ENCODE results near the gene CTF1. TPM values are rescaled to one million over a fixed set of nuclear protein-coding genes. Genes with fewer than 3 reads are reported as not detected.
"Not testable (repeated sequence)": the region's sequence is repeated elsewhere in the genome, so short reads cannot be mapped to it uniquely, and the experiment has no call there.

The CTF1 gene
- polyA plus RNA-seq, 3 donors = 1.9 to 9.2 (median 5.8) TPM

DNA sequence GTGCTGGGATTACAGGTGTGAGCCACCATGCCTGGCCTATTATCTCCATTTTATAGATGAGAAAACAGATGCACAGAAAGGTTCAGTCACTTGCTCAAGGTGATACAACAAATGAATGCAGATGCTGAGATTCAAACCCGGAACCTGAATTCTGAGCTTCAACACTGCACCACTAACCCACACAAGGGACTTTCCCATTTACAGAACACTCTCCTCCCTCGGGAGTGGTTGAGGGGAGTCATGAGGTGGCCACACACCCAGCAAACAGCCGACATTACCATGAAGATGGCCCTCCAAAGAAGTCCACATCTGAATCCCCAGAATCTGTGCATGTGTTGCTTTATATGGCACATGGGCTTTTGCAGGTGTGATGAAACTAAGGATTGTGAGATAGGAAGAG is 11.7 kb upstream of the CTF1 start:
- WGBS, 3 donors = 86 to 91% (median 90%) methylated on average over 3 of the region's 3 CpGs
- H3K27ac ChIP-seq (ENCODE audit: low read depth, low read length) = no peak overlapping the region

DNA sequence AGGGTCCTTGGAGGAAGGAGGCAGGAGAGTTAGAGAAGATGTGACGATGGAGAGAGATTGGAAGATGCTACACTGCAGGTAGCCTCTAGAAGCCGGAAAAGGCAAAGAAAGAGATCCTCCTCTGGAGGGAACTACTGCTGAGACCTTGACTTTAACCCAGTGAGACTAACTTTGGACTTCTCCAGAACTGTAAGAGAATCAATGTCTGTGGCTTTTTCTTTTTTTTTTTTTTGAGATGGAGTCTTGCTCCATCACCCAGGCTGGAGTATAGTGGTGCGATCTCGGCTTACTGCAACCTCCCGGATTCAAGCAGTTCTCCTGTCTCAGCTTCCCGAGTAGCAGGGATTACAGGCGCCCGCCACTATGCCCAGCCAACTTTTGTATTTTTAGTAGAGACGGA is 11.2 kb upstream of the CTF1 start:
- H3K27ac ChIP-seq (ENCODE audit: low read depth, low read length) = no peak overlapping the region
- 90 to 95% (median 90%) methylated on average over 9 of the region's 9 CpGs for WGBS, 3 donors

DNA sequence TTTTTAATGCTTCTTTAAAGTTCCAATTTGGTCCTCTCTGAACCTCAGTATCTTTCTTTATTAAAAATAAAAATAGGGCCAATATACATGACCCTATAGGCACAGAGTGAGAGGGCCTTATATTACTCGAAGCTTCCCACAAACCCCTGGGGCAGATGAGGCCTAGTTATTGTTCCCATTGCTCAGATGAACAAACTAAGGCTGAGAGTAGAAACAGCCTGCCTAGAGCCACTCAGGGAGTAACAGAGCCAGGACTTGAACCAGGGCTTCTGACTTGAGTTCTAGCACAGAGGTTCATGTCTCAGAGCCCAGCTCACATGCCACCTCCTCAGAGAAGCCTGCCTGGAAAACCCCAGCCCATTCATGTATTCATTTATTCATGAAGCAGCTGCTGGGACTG is 10.3 kb upstream of the CTF1 start:
- 90 to 91% (median 90%) methylated on average over 1 of the region's 1 CpG for WGBS, 3 donors
- H3K27ac ChIP-seq (ENCODE audit: low read depth, low read length) = no peak overlapping the region

DNA sequence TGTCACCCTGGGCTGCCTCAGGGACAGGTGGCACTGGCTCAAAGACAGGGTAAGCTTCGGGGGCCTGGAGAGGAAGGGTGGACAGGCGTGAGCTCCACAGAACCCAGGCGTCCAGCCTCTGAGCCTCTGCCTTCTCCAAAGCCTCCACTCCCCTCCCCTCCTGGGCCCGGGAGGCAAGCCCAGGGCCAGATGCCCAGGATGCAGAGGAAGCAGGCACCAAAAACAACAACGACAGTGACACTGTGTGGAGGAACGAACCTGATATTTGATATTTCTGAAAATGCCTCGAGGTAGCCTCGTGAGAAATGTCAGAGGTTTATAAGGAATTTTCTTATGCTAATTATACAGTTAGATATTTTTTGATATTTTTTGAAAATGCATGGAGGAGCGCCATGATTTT is 8.5 kb upstream of the CTF1 start:
- 83 to 84% (median 83%) methylated on average over 9 of the region's 9 CpGs for WGBS, 3 donors
- H3K27ac ChIP-seq (ENCODE audit: low read depth, low read length) = no peak overlapping the region

DNA sequence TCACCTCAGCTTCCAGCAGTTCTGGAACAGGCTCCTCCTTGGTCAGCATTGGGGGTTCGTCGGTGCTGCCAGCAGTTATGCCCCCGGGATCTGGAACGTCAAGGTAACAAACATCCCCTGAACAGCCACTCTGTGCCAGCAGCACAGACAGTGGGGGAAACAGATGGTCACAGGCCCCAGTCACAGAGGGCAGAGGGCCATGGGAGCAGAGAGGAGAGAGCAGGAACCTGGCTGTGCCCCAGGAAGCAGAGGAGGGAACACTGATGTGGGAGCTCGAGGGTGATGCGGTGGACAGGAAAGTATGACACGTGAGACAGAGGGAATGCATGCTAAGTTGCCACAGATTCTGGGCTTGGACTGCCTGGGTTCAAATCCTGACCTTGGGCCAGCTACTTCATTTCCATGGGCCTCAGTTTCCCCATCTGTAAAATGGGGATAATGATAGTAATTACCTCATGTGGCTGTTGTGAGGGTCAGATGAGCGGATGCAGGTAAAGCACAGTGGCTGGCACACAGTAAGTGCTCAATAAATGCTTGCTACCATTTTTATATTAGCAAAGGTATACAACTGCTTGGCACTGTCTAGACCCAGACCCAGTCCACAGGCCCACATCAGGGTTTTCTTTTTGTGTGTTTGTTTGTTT is 7.4 kb upstream of the CTF1 start:
- WGBS, 3 donors = 78 to 83% (median 79%) methylated on average over 8 of the region's 8 CpGs
- no peak overlapping the region for H3K27ac ChIP-seq (ENCODE audit: low read depth, low read length)

DNA sequence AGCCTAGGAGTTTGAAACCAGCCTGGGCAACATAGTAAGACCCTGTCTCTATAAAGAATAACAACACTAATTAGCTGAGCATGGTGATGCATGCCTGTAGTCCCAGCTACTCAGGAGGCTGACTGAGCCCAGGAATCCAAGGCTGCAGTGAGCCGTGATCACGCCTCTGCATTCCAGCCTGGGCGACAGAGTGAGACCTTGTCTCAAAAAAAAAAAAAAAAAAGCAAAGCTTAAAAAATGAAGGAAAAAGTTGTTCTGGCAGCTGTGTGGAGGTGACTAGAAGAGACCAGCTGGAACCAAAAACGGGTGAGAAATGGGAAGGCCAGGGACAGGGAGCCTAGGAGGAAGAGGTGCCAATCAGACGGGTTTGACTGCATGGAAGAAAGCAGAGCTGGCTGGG is 6.7 kb upstream of the CTF1 start:
- WGBS, 3 donors = 79 to 88% (median 86%) methylated on average over 5 of the region's 5 CpGs
- H3K27ac ChIP-seq (ENCODE audit: low read depth, low read length) = no peak overlapping the region

DNA sequence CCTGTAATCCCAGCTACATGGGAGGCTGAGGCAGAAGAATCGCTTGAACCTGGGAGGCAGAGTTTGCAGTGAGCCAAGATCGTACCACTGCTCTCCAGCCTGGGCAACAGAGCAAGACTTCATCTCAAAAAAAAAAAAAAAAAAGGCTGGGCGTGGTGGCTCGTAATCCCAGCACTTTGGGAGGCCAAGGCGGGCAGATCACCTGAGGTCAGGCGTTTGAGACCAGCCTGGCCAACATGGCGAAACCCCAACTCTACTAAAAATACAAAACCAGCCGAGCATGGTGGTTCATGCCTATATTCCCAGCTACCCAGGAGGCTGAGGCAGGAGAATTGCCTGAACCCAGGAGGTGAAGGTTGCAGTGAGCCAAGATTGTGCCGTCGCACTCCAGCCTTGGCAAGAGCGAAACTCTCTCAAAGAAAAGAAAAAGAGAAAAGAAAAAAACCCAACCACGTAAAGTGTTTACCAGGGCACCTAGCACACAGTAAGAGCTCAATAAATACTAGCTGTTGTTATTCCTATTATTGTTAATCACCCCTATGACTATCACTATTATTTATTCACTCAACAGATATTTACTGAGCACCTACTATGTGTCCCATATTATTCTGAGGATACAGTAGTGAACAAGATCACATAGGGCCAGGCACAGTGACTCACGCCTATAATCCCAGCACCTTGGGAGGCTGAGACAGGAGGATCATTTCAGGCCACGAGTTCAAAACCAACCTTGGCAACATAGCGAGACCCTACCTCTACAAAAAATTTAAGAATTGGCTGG is 5.2 kb upstream of the CTF1 start:
- 92 to 96% (median 93%) methylated on average over 15 of the region's 15 CpGs for WGBS, 3 donors
- not testable (repeated sequence) for H3K27ac ChIP-seq (ENCODE audit: low read depth, low read length)

DNA sequence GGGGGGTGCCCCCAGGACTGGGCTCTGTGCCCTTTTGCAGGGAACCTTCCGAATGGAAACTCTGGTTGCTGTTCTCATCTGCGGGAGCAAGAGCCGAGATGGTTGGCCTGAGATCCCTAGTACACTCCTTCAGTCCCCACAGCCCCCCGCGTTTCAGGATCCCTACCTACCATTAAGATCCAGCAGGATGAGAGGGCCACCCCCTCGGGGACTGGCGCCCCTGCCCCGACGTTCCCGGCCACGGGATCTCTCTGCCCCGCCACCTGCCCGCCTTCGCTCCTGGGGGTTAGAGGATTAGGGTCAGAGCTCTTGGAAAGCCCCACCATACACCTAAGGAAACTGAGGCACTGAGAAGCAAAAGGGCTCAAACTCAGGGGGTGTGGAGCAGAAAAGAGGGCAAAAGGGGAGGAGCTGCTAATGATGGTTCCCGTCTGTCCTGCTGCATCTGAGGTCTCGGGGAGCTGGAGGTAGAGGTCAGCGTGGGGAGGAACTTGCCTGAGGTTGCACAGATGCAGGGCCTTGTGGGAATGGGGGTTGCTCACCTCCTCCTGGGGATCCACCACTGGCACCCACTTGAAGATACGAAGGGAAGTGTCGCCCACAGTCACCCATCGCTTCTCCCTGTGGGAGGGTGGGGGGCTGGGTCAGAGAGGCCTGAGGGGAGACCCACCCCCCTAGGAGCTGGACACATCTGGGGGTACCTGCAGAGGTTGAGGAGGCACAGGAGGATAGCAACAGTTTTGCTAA is 3.6 kb upstream of the CTF1 start:
- H3K27ac ChIP-seq (ENCODE audit: low read depth, low read length) = no peak overlapping the region
- whole genome bisulfite sequencing, 3 donors = 60 to 63% (median 62%) methylated on average over 20 of the region's 20 CpGs

DNA sequence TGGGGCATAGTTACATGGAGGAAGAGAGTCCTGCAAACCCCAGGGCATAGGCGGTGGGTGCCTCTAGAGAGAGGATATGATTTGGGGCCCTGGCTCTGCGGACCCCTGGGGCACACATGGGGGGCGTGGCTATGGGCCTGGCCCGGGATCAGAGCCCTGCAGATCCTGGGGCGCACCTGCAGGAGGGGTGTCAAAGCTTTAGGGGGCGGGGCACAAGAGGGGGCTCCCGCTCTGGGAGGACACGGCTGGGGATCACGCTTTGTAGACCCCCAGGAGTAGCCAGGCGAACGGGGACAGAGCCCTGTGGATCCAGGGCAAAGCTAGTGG is 3.0 kb upstream of the CTF1 start:
- H3K27ac ChIP-seq (ENCODE audit: low read depth, low read length) = no peak overlapping the region
- 0 to 2% (median 0%) methylated on average over 11 of the region's 11 CpGs for WGBS, 3 donors

DNA sequence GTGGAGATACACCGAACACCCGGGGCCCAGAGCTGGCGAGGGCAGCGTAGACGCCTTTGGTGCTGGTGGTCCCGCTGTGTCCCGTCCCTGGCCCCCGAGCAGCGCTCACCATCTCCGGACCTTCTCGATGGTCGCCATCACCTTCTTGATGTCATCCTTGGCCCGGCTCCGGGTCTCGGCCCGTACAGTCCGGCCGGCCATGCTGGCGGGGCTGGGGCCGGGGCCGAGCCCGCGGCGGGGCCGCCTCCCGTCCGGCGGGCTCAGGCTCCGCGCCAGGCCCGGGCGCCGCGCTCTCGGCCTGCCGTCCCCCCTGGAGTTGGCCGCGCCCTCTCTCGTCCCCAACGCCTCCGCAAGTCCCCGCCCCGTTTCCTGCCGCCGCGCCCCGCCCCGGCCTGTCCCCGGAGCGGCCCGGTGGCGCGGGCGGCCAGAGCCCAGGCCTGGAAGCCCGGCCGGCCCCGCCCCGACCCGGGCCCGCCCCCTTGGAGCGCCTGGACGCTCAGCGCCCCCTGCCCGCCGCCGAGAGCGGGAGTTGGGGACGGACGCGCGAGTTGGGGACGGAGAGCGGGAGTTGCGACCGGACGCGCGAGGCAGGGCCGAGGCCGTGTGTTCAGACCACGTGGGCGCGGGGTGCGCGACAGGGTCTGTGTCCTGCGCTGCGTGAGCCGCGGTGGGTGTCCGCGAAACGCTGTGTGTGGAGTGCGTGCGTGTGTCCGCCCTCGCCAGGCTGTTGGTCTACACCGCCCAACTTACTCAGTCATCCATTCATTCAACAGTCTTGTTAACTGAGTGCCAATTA is 2.5 kb upstream of the CTF1 start, which contains the start of gene BCL7C:
Gene BCL7C (minus strand): TSS at position 334 of the 796 bp plus-strand sequence. CDS start 133 bp downstream, at position 201.
- peak within 1 kb of the TSS; percentile 48 for H3K27ac ChIP-seq (ENCODE audit: low read depth, low read length)
- 1% methylated on average over 80 to 94 of the region's 97 CpGs for WGBS, 3 donors

DNA sequence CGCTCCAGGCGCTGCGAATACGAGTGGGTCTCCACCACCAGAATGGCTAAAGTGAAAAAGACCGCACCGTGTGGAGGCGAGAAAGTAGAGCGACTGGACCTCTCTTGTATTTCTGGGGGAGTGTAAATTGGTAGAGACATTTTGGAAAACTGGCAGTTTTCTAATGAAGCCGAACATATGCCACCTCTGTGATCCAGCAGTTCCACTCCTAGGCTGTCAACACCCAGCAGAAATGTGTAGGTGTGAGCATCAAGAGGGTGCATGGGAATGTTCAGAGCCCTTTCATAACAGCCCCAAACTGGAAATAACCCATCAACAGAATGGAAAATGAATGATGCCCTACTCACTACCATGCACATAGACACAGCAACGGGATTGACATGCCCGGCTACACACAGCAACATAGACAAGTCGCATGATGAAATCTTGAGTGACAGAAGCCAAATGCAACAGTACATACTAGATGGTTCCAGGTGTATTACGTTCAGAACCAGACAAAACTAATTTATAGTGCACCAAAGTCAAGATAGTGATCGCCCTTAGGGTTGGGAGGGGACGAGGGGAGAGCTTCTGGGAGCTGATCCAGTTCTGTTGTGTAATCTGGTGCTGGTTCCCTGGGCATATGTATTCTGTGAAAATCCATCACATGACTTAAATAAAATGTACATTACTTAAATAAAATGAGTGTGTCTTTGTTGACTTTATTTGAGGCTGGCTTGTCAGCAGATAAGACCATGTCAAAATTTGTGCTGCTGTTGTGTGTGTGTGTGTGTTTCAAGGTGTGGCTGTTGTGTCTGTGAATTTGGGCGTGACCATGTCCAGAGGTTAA is 1.7 kb upstream of the CTF1 start:
- 41 to 48% (median 47%) methylated on average over 16 of the region's 16 CpGs for WGBS, 3 donors
- H3K27ac ChIP-seq (ENCODE audit: low read depth, low read length) = peak overlapping the region; percentile 48

DNA sequence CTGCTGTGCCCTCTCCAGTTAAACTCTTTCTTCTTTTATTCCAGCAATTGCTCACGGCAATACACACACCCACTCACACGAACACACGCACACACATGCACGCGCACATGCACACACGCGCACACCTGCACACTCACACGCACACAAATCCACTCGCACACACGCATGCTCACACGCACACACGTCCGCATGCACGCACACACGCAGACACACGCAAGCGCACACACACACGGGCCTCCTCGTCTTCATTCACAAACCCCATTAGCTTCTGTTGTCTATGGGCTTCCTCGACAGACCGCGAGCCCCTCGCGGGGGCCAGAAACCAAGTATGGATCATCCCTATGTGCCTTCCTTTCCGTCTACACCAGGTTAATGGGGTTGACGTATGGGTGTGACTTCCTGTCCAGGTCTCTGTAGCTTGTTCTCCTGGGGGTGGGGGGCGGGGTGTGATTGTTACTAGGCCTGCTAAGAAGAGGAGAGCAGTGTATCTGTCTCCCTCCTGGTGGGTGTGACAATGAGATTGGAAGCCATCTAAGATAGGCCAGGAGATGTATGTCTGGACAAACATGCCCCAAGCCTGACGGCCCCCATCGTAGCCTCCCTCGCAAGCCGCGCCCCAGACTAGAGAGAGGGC is 670 bp upstream of the CTF1 start:
- H3K27ac ChIP-seq (ENCODE audit: low read depth, low read length) = peak overlapping the region; percentile 4
- 69 to 71% (median 70%) methylated on average over 32 of the region's 32 CpGs for WGBS, 3 donors

DNA sequence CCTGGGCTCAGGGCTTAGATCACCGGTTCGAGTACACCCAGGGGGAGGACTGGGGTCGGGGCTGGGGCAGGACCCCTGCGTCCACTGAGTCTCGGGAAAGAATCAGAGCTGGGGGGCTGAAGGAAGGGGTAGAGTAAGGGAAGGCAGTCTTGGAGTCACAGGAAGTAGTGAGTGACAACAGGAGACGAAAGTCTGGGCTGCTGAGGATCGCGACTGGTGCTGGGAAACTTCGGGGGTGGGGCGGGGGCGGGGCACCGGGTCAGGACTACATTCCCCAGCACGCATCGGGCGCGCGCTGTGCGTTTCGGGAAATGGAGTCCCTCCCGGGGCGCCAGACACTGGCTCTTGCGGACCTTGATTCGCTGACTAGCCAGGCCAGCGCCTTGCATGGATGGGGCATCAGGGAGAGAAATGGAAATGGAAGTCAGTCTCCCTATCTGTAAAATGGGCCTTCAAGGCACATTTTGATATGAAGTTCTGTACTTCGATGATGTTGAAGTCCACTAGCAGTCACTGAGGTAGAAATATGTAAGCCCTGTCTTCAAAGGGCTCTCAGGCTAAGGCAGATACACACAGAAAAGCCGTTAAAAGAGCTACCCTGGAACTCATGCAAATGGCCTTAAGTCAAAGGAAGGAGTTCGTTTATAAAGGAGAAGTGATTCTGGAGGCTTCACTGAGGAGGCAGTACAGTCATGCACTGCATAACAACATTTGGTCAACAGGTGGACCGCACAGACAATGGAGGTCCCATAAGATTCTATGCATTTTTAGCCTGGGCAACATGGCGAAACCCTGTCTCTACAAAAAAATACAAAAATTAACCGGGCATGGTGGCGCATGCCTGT is 697 bp downstream of the CTF1 start:
- WGBS, 3 donors = 15 to 17% (median 16%) methylated on average over 31 of the region's 31 CpGs
- H3K27ac ChIP-seq (ENCODE audit: low read depth, low read length) = peak overlapping the region; percentile 90

DNA sequence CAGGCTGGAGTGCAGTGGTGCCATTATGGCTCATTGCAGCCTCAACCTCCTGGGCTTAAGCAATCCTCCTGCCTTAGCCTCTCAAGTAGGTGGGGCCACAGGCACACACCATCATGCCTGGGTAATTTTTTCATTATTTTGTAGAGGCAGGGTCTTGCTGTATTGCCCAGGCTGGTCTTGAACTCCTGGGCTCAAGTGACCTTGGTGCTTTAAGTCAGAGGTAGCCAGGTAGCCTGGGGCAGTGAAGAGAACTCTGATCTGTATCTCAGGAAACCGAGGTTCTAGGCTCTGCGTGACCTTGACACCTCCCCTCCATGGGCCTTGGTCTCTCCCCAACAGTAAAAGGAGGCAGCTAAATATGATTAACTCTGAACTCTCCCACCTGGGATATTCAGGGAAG is 3.4 kb downstream of the CTF1 start:
- WGBS, 3 donors = 66 to 90% (median 87%) methylated on average over 2 of the region's 2 CpGs
- no peak overlapping the region for H3K27ac ChIP-seq (ENCODE audit: low read depth, low read length)

DNA sequence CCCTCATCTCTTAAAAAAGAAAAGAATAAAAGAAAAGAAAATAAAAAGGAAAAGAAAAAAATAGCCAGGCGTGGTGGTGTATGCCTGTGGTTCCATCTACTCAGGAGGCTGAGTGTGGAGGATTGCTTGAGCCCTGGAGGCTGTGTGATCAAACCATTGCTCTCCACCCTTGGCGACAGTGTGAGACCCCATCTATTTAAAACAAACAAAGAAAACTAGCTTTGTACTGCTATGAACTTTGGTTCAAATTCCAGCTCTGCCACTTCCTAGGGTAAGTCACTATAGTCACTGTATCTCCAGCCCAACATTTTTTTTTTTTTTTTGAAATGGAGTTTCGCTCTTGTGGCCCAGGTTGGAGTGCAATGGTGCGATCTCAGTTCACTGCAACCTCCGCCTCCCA is 4.2 kb downstream of the CTF1 start:
- WGBS, 3 donors = 93 to 99% (median 97%) methylated on average over 5 of the region's 5 CpGs
- no peak overlapping the region for H3K27ac ChIP-seq (ENCODE audit: low read depth, low read length)

DNA sequence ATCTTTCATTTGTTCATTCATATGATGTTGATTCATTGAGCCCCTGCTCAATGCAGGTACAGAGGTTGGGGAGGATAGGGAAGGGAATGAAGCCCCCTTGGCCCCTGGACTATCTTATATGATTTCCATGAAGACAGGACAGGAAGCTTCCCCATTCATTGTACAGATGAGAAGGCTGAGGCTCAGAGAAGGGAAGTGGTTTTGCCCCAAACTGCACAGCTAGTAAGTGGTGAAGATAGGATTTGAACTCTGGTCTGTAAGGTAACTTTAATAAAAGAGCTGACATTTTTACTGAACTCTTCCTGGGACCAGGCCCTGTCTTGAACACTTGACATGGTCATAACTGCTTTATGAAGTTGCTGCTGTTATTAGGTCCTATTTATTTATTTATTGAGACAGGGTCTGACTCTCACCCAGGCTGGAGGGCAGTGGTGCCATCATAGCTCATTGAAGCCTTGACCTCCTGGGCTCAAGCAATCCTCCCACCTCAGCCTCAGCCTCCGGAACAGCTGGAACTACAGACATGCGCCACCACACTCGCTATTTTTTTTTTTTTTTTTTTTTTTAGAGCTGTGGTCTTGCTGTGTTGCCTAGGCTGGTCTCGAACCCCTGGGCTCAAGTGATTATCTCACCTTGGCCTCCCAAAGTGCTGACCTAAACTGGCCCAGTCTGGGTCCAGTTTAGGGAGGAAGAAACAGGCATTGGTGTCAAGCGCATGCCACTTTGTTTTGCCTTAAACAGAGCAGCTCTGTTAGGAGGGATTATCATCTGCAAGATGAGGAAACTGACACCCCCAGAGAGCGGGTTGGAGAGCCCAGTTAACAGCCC is 5.0 kb downstream of the CTF1 start:
- no peak overlapping the region for H3K27ac ChIP-seq (ENCODE audit: low read depth, low read length)
- WGBS, 3 donors = 20 to 29% (median 28%) methylated on average over 6 of the region's 6 CpGs

Measured in adipose tissue (tissue), 3 donors.